Tibial nerve (tissue), 4 donors: ENCODE results near the gene ARHGEF11.

Experiments
- EP300 ChIP-seq, 2 donors: sonication (generic); formaldehyde crosslinking; IDR thresholded peaks; one replicate each; pipeline ENCODE4 v1.6.1; 2017; ENCODE audit warnings: antibody characterized with exemption in 2 of 2, mild to moderate bottlenecking in 1 of 2
- POLR2A ChIP-seq, 2 donors: fragments of 450-650 bp; IDR thresholded peaks; one replicate each; pipeline ENCODE4 v1.6.1; 2017; ENCODE audit warnings: antibody characterized with exemption in 2 of 2, mild to moderate bottlenecking in 2 of 2, moderate library complexity in 2 of 2
- TF ChIP-seq, protein P1 (sequence below), 5 experiments: fragments of 200-600 bp in 3 of 5; fragments of 450-650 bp in 2 of 5; sonication (generic) in 3 of 5; IDR thresholded peaks; one replicate each; pipeline ENCODE4 v1.5.1; 2016 to 2019; ENCODE audit warnings: antibody characterized with exemption in 5 of 5, mild to moderate bottlenecking in 3 of 5, moderate library complexity in 2 of 5

DNA sequence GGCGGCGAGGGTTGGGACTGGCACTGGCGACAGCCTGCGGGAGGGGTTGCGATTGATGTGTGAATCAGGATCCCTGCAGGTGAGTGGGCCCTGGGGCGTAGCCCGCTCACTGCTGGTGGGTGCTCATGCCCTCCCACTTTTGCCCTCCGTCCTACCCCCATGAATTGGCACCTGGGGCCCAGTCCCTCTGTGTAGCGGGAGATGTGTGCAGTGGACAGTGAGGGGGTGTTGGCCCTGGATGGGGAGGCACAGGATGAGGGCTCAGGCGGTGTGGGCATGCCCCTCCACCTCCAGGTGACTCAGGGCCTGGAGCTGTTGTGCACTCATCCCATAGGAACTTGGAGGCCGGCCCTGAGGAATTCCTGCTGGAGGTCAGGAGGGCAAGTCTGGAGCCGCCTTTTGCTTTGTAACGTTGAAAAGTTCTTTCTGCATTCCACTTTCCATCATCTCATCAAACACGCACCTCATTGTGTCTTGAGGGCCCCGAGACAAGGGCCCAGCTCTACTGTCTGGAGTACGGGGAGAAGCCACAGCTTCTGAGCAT lies 149.0 kb downstream of the ARHGEF11 start:
- TF ChIP-seq, protein P1, sequence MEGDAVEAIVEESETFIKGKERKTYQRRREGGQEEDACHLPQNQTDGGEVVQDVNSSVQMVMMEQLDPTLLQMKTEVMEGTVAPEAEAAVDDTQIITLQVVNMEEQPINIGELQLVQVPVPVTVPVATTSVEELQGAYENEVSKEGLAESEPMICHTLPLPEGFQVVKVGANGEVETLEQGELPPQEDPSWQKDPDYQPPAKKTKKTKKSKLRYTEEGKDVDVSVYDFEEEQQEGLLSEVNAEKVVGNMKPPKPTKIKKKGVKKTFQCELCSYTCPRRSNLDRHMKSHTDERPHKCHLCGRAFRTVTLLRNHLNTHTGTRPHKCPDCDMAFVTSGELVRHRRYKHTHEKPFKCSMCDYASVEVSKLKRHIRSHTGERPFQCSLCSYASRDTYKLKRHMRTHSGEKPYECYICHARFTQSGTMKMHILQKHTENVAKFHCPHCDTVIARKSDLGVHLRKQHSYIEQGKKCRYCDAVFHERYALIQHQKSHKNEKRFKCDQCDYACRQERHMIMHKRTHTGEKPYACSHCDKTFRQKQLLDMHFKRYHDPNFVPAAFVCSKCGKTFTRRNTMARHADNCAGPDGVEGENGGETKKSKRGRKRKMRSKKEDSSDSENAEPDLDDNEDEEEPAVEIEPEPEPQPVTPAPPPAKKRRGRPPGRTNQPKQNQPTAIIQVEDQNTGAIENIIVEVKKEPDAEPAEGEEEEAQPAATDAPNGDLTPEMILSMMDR (IDR thresholded peaks at IDR 0.05): no peak
- TF ChIP-seq EP300 (IDR thresholded peaks at IDR 0.05) (no peak), POLR2A (IDR thresholded peaks at IDR 0.05) (no peak)
